Activated CD8-positive, alpha-beta memory T cell treated with anti-CD3 and anti-CD28 coated beads for 4 hours (primary cell): ENCODE data around the gene TPM2.

Source experiments
- DNase-seq, 2 donors: peaks; one replicate each; pipeline ENCODE4 v3.0.0-alpha.2; 2020; ENCODE audit warnings: low read depth in 2 of 2

TPM2 gene

GRCh38 chr9:35689542-35690293 is at the start of gene TPM2:
TPM2 (minus strand) TSS chr9:35689925; CDS start chr9:35689817, 108 bp downstream.
- DNase-seq = no peak

GRCh38 chr9:35738924-35739323 is 49.2 kb upstream of the TPM2 start:
- no peak for DNase-seq

DNA sequence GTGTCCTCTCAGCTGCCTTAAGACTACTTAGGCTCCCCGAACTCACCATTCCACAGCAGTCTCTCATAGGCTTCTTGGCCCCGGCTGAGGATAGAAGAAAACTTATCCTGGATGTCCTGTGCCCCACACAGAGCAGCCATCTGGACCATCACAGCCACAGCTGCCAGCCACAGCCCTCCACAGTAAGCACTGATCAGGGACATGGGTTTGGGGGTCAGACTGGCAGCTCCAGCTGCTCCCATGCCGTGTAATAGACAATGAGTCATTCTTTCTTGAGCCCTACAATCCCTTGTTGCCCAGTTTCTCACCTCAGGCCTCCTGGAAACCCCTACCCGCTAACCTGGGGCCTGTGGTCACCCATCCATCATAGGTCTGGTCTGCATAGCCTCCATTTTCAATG is 48.5 kb upstream of the TPM2 start:
- no peak for DNase-seq

GRCh38 chr9:35737143-35737542 is 47.4 kb upstream of the TPM2 start:
- no peak for DNase-seq

GRCh38 chr9:35736201-35736633 is 46.5 kb upstream of the TPM2 start:
- DNase-seq = no peak

DNA sequence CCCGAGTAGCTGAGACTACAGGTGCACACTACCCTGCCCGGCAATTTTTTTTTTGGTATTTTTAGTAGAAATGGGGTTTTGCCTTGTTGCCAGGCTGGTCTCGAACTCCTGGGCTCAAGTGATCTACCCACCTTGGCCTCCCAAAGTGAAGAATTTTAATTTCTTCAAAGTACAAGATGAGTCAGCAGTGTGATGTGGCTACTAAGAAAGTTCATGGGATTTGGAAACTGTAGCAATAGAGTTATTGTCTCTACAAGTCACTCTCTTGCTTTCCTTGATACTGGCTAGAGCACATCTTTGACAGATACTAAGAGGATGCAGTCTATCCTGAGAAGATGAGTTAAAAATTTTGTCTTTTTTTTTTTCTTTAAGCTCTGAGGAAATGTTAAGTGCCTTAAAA is 44.4 kb upstream of the TPM2 start:
- DNase-seq = no peak

DNA sequence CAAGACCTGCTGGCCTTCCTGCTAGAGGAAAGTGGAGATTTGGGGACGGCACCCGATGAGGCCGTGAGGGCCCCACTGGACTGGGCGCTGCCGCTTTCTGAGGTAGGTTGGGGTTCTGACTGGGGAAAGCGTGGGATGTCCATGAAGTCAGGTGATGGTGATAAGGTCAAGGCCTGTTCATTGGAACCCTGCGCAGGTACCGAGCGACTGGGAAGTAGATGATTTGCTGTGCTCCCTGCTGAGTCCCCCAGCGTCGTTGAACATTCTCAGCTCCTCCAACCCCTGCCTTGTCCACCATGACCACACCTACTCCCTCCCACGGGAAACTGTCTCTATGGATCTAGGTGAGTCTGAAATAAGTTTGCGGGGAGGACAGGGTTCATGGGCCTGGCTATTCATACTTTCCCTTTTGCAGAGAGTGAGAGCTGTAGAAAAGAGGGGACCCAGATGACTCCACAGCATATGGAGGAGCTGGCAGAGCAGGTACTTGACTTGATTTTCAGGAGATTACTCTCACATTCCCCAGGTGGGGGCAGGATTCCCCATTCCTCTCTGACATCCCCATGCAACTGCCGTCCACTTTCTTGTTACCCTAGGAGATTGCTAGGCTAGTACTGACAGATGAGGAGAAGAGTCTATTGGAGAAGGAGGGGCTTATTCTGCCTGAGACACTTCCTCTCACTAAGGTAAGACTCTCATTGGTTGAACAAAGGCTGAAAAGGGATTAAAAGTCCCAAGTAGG is 43.2 kb upstream of the TPM2 start:
- no peak for DNase-seq

DNA sequence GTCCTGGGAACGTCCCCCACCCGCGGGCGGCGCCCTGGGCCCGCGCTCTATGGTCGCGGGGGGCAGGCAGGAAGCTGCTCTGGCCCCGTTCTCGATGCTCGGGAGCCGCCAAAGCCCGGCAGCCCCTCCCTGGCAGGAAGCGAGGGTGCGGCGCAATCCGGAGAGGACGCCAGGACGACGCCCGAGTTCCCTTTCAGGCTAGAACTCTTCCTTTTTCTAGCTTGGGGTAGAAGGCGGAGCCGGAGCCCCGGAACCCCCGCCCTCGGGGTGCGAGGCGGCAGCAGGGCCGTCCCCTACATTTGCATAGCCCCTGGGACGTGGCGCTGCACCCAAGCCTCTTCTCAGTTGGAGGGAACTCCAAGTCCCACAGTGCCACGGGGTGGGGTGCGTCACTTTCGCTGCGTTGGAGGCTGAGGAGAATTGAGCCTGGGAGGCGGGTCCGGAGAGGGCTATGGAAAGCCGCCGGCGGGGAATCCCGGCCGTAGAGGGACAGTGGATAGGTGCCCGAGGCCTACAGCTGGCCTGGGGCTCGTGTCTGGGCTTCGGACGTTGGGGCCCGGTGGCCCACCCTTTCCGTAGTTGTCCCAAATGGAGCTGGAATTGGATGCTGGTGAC is 42.6 kb upstream of the TPM2 start, which contains the start of the genes CREB3 and TLN1:
Gene CREB3, plus strand, starts transcription at position 482 of the 615 bp plus-strand sequence. Its CDS starts 107 bp downstream, at position 589.
Gene TLN1, minus strand, starts transcription at position 11 of the 615 bp plus-strand sequence. CDS start 6,501 bp downstream, outside the sequence.
- DNase-seq = peak; percentile 92

- no peak for DNase-seq
These were observed 41.9 kb upstream of the TPM2 start for GRCh38 chr9:35731415-35732184.

DNA sequence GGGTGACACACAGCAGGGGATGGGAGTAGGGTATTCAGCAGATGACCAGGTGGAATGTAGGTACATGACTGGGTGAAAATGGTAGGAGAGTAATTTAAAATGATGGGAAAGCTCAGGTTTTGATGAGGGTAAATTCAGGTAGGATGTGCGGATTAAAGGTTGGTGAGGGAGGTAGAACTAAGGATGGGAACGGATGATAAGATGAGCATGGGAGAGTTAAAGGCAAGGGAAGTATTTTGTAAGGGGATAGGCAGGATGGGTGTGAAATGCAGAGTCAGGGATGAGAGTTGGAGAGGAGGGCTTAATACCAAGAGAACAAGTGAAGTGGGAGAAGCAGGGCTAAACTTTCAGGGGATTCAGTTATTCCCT is 40.7 kb upstream of the TPM2 start:
- no peak for DNase-seq

GRCh38 chr9:35729700-35730485 is 40.2 kb upstream of the TPM2 start:
- no peak for DNase-seq

DNA sequence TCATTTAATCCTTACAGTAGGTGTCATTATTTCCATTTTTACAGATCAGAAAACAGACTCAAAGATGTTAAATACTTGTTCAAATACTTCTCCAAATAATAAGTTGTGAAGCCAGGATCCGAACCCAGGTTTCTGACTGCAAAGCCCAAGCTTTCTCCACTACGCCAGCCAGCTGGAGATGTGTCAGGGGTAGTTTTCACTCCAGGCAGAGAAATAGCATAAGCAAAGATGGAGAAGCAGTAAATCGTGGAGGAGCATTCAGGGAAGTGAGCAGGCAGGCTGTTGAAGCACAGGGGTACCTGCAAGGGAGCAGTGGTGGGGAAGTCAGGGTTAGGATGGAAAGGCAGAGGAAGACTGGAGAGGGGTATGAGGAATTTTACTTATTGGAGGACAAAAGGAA is 39.4 kb upstream of the TPM2 start:
- DNase-seq = no peak

GRCh38 chr9:35728041-35728971 is 38.6 kb upstream of the TPM2 start:
- DNase-seq = no peak

GRCh38 chr9:35727676-35728040 is 37.9 kb upstream of the TPM2 start:
- DNase-seq = no peak

- no peak for DNase-seq
These were observed 37.2 kb upstream of the TPM2 start for GRCh38 chr9:35726931-35727330.

- DNase-seq = no peak
These were observed 35.6 kb upstream of the TPM2 start for GRCh38 chr9:35725362-35725761.

DNA sequence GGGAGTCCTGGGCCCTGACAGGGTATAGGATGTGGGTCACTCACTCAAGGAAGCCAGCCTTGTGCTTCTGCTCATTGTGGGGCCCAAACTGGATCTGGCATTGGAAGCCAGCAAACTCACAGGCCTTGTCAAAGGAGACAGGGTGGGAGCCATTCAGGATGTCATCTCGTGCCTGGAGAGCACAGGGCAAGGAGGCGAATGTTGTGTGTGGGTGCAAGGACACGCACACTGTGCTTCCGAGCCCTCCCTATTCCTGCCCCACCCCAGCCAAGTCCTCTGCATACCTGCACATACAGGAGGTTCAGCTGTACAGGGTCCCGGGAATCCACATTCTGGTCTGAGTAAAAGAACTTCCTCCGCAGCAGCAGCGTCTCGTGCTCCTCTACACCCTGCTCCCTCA is 34.2 kb upstream of the TPM2 start:
- DNase-seq = no peak

GRCh38 chr9:35723426-35723825 is 33.7 kb upstream of the TPM2 start:
- DNase-seq = no peak

DNA sequence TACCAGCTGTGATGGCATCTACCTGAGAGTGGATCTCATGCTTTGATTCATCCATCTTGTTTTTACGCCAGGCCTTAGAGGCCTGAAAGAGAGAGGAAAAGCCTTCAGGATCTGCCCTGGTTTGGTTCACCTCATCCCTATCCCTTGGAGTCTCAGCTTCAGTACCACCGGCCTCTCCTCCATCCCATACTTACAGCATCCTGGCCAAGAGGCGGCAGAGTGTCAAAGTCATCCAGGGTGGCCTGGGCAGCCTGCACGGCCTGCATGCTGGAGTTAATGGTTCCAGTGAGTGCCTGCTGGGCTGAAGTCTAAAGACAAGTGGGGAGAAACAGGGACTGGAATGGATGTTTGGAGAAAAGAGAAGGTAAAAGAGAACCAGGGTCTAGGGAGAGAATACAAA is 29.8 kb upstream of the TPM2 start:
- no peak for DNase-seq
